GM18520 (cell line): ENCODE results near the gene KIF1A.
"Not testable (repeated sequence)": the region's sequence is repeated elsewhere in the genome, so short reads cannot be mapped to it uniquely, and the experiment has no call there.

ENCODE experiments used
- ATAC-seq: cut with Tn5 transposase; IDR thresholded peaks from one replicate; pipeline ENCODE4 v1.9.1; 2021; ENCODE audit not compliant: unreplicated experiment

KIF1A gene

DNA sequence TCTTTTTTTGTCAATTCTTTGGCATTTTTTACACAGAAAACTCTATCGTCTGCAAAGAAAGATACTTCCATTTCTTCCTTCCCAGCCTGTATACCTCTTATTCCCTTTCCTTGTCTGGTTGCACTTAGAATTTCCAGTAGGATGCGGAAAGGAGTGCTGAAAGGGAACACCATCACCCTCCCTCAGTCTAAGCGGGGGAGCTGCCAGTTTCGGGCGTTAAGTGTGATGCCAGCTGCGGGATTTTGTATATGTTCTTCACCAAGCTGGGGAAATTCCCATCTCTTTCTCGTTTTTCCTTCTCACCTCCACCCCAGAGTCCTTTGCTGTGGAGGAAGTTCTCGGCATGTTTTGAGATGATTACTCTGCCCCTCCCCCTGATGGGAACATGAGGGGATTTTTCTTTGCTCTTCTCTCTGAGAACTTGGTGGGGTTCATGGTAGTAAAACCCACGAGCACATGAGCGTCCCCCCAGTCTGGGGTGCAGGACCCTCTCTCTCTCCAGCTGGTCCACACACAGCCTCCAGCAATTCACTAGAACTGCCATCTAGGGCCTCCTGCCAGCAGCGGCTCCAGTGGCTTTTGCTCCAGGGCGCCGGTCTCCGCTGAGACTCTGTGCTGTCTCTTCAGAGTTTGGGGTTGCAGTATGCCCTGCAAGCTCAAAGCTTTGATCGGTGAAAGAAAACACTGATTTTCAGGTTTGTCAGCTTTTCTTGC lies 112.8 kb downstream of the KIF1A start:
- no peak for ATAC-seq

DNA sequence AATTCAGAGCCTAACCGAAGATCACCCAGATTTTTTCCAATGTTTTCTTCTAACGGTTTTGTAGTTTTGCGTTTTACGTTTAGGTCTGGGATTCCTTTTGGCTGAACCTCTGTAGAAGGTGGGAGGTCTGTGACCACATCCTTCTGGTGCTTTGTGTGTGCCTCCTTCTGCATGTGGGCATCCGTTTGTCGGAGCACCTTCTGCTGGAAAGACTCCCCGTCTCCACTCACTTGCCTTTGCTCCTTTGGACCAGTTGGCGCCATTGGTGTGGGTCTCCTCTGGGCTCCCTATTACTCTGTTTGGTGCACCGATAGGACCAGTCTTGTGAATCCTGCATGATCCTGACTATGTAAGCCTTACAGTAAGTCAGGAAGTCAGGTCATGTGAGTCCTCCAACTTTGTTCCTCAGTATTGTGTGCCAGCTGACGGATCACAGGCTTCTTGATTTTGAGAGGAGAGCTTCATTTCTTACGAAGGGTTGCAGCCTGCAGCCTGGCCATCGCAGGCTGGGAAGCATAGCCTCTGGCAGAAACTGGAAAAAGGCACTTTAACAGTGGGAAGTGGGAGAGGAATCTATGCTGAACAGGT lies 114.7 kb downstream of the KIF1A start:
- ATAC-seq: no peak

DNA sequence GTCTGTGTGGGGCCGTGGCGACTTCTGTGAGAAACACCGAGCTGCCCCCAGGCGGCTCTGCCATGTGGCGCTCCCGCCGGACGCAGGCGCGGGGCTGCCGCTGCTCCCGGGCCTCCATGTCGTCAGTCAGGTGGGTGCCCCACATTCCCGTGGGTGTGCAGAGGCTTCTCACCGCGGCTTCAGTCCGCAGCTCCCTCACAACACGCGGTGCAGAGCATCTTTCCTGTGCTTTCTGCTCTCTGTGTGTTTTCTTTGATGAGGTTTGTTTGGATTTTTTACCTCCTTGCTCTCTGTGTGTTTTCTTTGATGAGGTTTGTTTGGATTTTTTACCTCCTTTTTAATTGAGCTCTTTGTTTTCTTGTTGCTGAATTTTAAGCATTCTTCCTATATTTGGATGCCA lies 115.4 kb downstream of the KIF1A start:
- no peak for ATAC-seq

DNA sequence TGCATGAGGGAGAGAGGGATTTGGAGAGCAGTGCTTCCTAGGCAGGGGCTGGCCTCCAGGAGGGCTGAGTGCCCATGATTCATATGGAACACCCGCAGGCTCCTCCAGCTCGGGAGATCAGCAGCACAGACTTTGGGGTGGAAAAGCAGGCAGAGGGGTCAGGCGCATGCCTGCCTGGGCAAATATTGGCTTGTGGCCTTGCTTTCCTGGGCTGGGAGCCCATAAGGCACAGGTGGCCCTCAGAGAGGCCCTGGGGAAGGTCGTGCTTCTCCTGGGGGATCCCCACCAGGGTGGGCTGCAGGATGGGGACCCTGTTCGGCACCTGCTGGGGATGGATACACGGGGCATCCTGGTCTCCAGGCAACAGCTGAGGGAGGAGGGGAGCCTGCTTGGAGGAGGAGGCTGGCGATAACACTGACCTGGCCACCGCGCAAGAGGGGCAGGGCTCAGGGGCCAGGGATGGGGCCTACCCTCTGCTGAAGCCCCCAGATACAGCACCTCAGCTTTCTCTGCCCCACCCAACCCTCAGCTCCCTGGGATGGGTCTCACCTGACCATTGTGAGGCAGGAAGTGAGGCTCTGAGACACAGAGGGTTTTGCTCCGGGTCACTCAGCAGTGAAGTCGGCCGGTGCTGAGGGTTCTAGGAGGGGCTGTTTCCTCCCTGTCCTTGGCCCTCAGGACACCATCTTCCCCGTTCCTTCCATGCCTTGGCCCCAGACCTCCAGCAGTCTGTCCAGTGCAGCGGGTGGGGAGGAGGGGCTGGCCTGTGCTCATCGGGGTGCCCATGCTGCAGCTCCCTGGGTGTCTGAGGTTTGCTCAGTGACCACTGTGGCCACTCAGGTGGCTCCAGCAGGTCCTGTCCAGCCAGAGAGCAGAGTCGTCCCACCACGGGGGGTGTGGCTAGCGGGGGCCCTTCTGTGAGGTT lies 116.3 kb downstream of the KIF1A start:
- no peak for ATAC-seq

DNA sequence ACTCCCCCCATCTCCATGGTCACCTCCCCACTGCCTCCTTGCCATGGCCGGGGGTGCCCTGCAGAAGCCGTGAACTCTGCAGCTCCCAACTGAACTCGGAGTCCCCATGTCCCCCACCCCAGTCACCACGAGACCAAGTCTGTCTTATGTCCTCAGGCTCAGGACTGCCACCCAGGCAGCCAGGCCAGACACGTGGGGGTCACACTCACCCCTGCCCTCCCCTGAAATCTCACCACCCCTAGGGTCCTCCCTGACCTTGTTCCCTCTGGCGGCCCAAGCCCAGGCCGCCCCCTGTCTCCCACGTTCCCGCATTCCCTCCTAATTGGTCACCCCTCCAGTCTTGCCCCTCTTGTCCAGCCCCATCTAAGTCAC lies 117.4 kb downstream of the KIF1A start:
- no peak for ATAC-seq

DNA sequence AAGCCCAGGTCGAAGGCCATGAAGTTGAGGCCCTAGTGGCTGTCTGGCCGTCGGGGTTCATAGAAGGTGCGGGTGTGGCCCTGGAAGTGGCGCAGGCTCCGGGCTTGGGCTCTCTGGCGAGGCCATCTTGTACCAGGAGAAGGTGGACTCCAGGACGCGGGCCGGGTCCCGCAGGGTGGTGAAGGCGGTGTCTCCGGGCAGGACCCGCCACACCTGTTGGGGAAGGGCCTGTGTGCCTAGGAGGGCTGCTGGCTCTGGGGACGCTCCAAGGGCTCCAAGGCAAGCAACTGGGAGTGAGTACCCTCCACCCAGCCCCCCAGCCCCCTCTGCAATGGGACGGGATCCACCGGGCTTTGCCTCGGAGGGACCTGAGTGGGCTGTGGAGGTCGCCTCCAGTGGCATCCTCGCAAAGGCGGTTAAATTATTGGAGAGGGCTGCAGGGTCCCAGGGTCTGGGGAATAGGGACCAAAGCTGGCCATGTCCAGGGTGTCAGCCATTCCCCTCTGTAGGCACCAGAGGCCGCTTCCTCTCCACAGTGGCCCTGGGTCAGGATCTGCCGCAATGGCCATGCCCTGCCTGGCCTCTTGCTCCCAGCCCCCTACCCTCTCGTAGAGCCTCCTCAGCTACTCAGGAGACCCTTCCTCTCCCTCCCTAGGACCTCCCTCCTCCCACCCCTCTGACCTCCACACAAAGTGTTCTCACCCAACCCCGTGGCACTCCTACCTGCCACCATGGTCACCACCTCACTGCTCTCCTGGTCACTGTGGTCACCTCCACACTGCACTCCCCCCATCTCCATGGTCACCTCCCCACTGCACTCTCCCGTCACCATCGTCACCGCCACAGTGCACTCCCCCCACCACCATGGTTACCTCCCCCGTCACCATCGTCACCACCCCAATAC lies 118.0 kb downstream of the KIF1A start:
- no peak for ATAC-seq

DNA sequence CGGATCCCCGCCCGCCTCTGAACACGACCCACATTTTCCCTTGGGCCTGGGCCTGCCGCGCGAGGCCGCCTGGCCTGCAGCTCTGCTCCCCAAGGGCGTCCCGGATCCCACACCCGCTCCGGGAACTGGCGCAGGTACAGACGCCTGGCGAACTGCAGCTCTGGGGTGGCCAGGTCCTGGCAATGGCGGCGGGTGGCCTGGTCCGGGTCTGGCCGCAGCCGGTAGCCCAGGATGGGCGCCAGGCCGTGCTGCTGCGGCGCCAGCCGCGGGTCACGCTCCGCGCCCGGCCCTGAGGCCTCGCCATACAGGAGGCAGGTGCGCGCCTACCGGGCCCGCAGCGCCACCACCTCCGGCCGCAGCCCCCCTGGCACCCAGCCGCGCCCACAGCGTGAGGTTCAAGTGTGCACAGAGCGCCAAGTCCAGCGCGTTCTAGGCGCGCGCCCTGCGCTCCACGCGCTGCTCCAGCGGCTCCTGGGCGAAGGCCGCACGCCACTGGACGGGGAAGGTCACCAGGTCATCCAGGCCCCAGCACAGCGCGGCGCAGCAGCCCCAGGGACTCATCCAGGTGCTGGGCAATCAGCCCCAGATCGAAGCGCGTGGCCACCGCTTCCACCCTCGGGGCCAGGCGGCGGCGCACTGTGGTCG lies 118.8 kb downstream of the KIF1A start:
- ATAC-seq: no peak

DNA sequence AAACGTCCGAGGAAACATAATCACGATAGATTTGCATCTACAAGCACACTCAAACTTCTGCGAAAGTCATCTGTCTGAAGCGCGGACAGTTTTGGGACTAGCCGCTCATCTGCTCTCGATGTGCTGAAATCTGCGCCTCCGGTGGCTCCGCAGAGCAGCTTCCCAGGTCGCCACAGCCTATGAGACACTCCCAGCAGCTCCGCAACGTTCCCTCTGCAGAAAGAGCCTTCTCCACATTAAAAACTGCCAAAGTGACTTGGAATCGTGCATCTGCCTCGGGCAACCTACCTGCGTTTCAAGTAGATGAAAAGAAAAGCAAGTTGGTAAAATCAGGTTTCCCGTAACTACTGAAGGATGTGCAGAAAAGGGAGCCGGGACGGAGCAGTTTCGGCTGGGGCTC lies 119.4 kb downstream of the KIF1A start:
- not testable (repeated sequence) for ATAC-seq

DNA sequence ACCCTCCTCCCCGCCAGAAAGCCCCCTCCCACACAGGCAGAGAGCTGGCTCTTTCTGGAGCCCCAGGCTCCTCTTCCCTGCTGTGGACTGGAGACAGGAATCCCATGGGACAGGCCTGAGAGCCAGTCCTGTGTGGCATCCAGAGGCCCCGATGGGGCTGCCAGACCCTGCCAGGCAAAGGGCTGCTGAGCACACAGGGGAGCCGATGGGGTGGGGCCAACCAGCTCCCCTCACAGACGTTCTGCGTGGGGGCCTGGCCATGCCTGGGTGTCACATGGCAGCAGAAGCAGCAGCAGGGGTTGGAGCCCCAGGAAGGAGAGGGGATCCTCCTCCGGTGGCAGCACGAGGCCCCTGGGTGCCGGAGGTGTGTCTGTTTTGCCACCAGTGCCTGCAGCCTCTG lies 120.2 kb downstream of the KIF1A start:
- not testable (repeated sequence) for ATAC-seq

DNA sequence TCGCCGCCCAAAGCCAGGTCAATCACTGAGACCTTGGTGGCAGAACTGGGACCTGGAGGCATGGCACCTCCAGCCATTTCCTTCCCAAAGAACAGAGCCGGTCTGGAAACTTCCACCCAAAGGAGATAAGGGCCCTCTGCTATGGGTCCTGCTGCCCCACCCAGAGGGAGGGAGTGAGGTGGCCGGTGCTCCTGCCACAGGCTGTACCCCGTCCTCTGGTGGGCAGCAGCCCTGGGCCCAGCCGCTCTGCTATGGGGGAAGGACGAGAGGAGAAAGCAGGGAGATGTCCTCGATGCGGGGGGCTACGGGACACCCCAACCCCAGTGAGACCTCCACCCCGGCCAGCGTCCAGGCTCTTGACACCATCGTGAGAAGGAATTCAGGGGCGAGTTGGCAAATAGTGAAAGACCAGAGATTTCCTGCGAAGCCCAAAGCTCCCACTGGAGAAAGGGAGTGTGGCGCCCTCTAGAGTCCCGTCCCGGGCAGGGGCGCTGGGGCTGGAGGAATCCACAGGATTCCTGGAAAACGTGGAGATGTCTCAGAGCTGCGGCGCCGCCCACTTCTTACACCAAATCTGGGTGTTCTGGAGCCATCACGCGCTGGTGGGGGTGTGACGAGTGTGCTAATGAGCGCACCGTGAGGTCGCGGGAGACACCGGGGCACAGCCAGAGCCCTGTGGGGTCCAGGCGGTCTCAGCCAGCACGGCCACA lies 121.0 kb downstream of the KIF1A start:
- not testable (repeated sequence) for ATAC-seq

DNA sequence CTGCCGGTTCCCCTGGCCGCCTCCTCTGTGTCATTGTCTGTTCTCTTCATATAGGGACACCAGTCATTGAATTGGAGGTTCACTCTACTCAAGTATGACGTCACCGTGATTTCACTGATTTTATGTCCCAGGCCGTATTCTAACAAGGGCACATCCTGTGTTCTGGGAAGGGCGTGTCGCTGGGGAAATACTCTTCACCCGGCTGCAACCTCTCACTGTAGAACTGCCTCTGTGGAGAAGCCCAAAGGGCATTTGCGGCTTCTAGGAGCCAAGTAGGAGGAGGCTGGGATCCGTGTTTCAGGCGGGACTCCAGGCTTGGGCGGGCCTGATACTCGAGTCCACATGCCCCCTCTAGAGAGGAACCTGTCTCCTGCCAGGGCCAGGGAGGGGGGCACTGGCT lies 123.5 kb downstream of the KIF1A start:
- not testable (repeated sequence) for ATAC-seq

DNA sequence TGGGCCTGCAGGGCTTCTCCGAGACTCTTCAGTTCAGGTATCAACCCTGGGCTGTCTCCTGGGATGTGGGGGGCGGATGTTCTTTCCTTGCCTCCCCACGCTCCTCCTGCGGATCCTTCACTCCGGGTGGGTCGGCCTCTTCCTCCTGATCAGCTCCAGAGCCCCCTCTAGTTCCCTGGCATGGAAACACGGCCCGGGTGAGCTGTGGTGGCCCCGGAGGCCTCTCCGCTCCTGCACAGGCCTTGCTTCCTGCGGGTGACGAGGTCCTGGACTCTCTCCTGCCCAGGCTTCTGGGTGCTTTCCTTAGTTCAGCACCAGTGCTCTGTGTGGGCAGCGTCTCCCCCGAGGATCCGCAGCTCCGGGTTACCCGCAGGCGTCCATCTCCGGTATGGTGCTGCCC lies 124.4 kb downstream of the KIF1A start:
- ATAC-seq: not testable (repeated sequence)

DNA sequence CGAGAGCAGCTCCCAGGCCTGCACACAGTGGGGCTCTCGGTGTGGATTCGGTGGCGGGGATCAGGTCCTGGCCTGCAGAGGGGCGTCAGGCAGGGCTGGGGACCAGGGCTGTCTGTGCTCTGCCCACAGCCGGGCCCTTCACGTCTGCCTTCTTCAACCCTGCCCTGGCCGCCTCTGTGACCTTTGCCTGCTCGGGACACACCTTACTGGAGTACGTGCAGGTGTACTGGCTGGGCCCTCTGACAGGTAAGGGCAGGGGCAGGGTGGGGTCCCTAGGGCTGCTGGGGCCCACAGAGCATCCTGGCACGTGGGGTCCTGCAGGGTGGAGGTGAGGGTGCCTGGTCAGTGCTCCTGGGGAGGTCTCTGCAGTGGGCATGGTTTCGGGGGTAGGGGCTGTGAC lies 125.7 kb downstream of the KIF1A start:
- not testable (repeated sequence) for ATAC-seq

DNA sequence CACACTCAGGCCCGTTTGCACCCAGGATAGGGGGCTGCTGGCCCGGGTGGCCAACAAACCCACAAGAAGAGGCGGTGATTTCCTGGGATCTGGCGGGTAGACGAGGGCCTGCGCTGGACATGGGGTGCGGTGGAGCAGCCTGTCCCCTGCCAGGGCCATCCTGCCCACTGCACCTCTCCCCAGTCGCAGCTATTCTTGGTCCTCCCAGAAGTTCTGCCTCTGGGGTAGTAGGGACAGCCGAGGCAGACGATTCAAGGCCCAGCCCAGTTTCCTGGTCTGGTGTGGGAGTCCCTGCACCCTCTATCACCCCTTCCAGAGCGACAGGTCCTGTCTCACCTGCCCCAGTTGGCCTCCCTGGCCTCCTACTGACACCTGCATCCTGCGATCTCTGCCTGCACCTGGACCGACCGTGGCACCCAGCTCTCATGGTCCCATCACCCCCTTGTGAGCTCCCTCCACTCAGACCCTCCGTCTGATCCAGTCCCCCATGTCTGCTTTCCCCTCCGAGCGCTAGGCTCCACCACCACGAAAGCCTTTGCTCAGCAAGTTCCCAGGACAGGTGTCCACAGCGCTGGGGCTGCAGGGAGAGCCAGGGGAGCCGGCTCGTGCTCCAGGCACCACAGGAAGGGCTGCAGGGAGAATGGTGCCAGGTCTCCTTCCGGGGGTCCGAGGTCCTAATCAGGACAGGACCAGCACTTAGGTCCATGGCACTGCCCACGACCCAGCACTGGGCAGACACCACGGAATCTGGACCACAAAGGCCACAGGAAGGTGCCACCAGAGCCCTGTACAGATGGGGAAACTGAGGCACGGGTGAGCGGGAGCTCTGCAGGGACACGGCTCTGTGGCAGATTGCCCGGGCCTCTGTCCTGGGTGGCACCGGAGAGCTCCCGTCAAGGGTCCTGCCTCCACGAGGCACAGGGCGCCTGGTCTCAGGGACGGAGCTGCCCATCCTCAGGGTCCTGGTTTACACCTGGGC lies 127.1 kb downstream of the KIF1A start:
- ATAC-seq: not testable (repeated sequence)

DNA sequence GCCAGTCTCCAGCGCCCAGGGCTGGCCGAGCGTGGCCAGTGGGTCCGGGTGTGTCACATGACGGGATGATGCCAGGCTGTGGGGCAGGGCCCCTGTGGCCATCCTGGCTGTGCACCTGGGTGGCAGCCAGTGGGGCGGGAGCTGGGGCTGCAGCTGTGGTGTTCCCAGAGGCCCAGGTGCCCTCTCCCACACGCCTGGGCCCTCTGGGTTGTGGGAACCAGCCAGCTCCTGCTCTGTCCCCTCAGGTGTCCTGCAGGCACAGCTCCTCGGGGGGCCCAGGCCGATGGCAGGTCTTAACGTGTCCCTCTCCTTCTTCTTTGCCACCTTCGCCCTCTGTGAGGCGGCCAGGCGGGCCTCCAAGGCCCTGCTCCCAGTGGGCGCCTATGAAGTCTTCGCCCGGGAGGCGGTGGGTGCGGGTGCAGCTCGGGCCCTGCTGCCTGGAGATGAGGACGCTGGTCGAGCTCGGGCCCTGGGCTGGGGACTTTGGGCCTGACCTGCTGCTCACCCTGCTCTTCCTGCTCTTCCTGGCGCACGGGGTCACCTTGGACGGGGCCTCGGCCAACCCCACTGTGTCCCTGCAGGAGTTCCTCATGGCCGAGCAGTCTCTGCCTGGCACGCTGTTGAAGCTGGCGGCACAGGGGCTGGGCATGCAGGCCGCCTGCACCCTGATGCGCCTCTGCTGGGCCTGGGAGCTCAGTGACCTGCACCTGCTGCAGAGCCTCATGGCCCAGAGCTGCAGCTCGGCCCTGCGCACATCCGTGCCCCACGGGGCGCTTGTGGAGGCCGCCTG lies 128.2 kb downstream of the KIF1A start, which contains the start of gene AQP12A:
Gene AQP12A (plus strand): TSS at position 236 of the 790 bp plus-strand sequence. CDS start 48 bp downstream, at position 284.
- not testable (repeated sequence) for ATAC-seq

DNA sequence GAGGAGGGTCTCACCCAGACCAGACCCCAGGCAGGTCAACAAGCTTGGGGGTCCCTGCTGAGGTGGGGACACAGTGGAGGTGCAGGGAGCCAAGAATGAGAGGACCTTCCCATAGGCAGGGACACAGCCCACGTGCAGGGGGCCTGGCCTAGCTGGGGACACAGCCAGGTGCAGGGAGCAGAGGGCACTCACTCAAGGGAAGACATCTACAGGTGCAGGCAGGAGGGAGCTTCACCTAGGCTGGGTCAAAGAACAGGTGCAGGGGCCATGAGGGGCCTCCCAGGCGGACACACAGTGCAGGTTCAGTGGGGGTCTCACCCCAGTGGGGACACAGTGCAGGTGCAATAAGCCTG lies 129.0 kb downstream of the KIF1A start:
- ATAC-seq: not testable (repeated sequence)

DNA sequence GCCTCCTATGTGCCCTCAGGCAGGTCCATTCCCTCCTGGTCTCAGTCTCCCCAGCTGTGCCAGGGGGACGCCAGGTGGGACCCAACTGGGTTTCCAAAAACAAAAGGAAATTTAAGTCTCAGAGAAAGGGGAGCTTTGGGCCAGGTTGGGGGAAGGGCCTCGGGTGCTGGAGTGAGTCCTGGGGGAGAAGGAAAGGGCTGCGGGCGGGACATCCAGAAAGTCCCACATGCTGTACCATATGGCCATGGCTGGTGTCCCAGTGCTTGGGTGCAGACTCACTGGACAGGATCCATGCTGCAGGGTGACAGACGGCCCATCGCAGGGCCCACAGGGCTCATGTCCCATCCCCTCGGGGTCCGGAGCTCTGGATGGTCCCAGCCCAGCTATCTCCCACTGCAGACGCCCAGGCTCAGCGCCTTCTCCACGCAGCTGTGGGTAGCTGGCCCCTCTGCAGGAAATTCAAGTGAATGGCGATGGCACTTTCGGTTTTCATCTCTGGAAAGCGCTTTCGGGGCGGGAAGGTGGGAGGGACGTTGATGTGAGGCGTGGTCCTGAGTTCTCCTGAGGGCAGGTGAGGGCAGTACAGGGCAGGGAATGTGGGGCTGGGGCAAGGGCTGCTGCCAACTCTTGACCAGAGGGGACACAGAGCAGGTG lies 129.5 kb downstream of the KIF1A start:
- ATAC-seq: not testable (repeated sequence)
